HepG2 (cell line): Measurements from ENCODE around the gene POU3F1. TPM values are rescaled to one million over a fixed set of nuclear protein-coding genes. Genes with fewer than 3 reads are reported as not detected.

Experiments
- CREB1 ChIP-seq, 2 experiments: fragments of 450-650 bp in 1 of 2; IDR thresholded peaks; 2 replicates each; pipeline ENCODE4 v1.6.1; 2016 to 2017; ENCODE audit warnings: control low read depth in 1 of 2, mild to moderate bottlenecking in 1 of 2, missing compliant biosample characterization in 1 of 2, missing genetic modification characterization in 1 of 2
- HDAC1 ChIP-seq: sonication (generic); formaldehyde crosslinking; IDR thresholded peaks from 2 replicates; pipeline ENCODE4 v1.5.1; 2020; ENCODE audit warnings: mild to moderate bottlenecking, missing genetic modification reagents
- HDAC6 ChIP-seq: fragments of 200-600 bp; sonication (generic); IDR thresholded peaks from 2 replicates; pipeline ENCODE4 v1.7.0; 2017; ENCODE audit warnings: mild to moderate bottlenecking, antibody characterized with exemption, low read length, low read depth
- KAT8 ChIP-seq: IDR thresholded peaks from 2 replicates; pipeline ENCODE4 v1.6.1; 2016; ENCODE audit warnings: missing genetic modification reagents, missing compliant biosample characterization
- NFE2L2 ChIP-seq: fragments of 150-350 bp; IDR thresholded peaks from 2 replicates; pipeline ENCODE4 v1.6.1; 2014; ENCODE audit warnings: low read length
- NONO ChIP-seq, 2 experiments: fragments of 450-650 bp in 1 of 2; sonication (generic) in 1 of 2; formaldehyde crosslinking in 1 of 2; IDR thresholded peaks in 1 of 2; conservative IDR thresholded peaks in 1 of 2; 2 replicates each; pipeline versions ENCODE4 v1.6.1 to v1.8.0; 2017 to 2022; ENCODE audit warnings: mild to moderate bottlenecking in 1 of 2, missing genetic modification reagents in 1 of 2, moderate library complexity in 1 of 2
- POGZ ChIP-seq: sonication (generic); formaldehyde crosslinking; IDR thresholded peaks from 2 replicates; pipeline ENCODE4 v1.4.0; 2020; ENCODE audit warnings: mild to moderate bottlenecking, missing genetic modification reagents
- SKI ChIP-seq: fragments of 450-650 bp; IDR thresholded peaks from one replicate; pipeline ENCODE4 v1.6.1; 2018; ENCODE audit warnings: mild to moderate bottlenecking; ENCODE audit not compliant: partially characterized antibody
- SP1 ChIP-seq, 2 experiments: fragments of 450-650 bp in 1 of 2; sonication (generic) in 1 of 2; formaldehyde crosslinking in 1 of 2; IDR thresholded peaks; 2 replicates each; pipeline versions ENCODE4 v1.4.0 to v1.6.1; 2016 to 2020; ENCODE audit warnings: missing genetic modification reagents in 1 of 2
- TBX3 ChIP-seq: fragments of 450-650 bp; IDR thresholded peaks from 2 replicates; pipeline ENCODE4 v1.6.1; 2017; ENCODE audit warnings: antibody characterized with exemption, mild to moderate bottlenecking, inconsistent platforms, borderline replicate concordance
- ZBTB42 ChIP-seq: sonication (generic); formaldehyde crosslinking; IDR thresholded peaks from 2 replicates; pipeline ENCODE4 v1.5.0; 2020; ENCODE audit warnings: mild to moderate bottlenecking, missing genetic modification reagents
- ZMYM3 ChIP-seq: sonication (generic); formaldehyde crosslinking; IDR thresholded peaks from 2 replicates; pipeline ENCODE4 v1.5.1; 2020; ENCODE audit warnings: mild to moderate bottlenecking, missing genetic modification reagents
- ZNF337 ChIP-seq: sonication (generic); formaldehyde crosslinking; IDR thresholded peaks from 2 replicates; pipeline ENCODE4 v1.5.1; 2020; ENCODE audit warnings: missing genetic modification reagents, low read depth, mild to moderate bottlenecking, borderline replicate concordance
- ZNF772 ChIP-seq: sonication (generic); formaldehyde crosslinking; IDR thresholded peaks from 2 replicates; pipeline ENCODE4 v1.5.0; 2020; ENCODE audit warnings: mild to moderate bottlenecking, missing genetic modification reagents
- polyA plus RNA-seq, 8 experiments: library from polyadenylated mRNA; depleted of rRNA in 3 of 8; stranded (reverse) in 7 of 8; unstranded in 1 of 8; fragments of >200 nt; fragmentation: Illumina TruSeq in 4 of 8; extraction: Trizol in 4 of 8; gene quantifications; 2 replicates each; pipeline versions ENCODE4 v1.2.1 to v1.2.3, GENCODE V29; 2011 to 2016; ENCODE audit warnings: low read depth in 4 of 8, missing spikeins in 1 of 8, mixed read lengths in 1 of 8; ENCODE audit not compliant: insufficient read depth in 1 of 8
- total RNA-seq, 5 experiments: library from RNA; depleted of rRNA; stranded (reverse); fragments of >200 nt; fragmentation: Illumina TruSeq; extraction: Trizol; gene quantifications; 2 replicates each; pipeline ENCODE4 v1.2.3, GENCODE V29; 2016; ENCODE audit warnings: low read depth in 1 of 5
- TF ChIP-seq, protein P1 (sequence below): sonication (generic); formaldehyde crosslinking; IDR thresholded peaks from 2 replicates; pipeline ENCODE4 v1.4.0; 2020; ENCODE audit warnings: missing genetic modification reagents
- TF ChIP-seq, protein P2 (sequence below): sonication (generic); formaldehyde crosslinking; IDR thresholded peaks from 2 replicates; pipeline ENCODE4 v1.8.0; 2022; ENCODE audit warnings: mild to moderate bottlenecking, missing genetic modification reagents, moderate library complexity
- TF ChIP-seq, protein P3 (sequence below): sonication (generic); formaldehyde crosslinking; IDR thresholded peaks from 2 replicates; pipeline ENCODE4 v1.9.0; 2021; ENCODE audit warnings: missing genetic modification reagents, mild to moderate bottlenecking, borderline replicate concordance
- TF ChIP-seq, protein P4 (sequence below): sonication (generic); formaldehyde crosslinking; IDR thresholded peaks from 2 replicates; pipeline ENCODE4 v1.8.0; 2022; ENCODE audit warnings: missing genetic modification reagents, mild to moderate bottlenecking, moderate library complexity, borderline replicate concordance
- TF ChIP-seq, protein P5 (sequence below): sonication (generic); formaldehyde crosslinking; IDR thresholded peaks from 2 replicates; pipeline ENCODE4 v1.5.0; 2020; ENCODE audit warnings: mild to moderate bottlenecking, low read depth, missing genetic modification reagents, borderline replicate concordance
- TF ChIP-seq, protein P6 (sequence below): sonication (generic); formaldehyde crosslinking; IDR thresholded peaks from 2 replicates; pipeline ENCODE4 v1.8.1; 2023; ENCODE audit warnings: missing genetic modification reagents, mild to moderate bottlenecking, borderline replicate concordance

POU3F1 gene
- total and polyA plus RNA-seq, 2 of the 13 experiments (the other 11 are each of a cell fraction or from before 2014, with no cell fraction given), result not detected

DNA sequence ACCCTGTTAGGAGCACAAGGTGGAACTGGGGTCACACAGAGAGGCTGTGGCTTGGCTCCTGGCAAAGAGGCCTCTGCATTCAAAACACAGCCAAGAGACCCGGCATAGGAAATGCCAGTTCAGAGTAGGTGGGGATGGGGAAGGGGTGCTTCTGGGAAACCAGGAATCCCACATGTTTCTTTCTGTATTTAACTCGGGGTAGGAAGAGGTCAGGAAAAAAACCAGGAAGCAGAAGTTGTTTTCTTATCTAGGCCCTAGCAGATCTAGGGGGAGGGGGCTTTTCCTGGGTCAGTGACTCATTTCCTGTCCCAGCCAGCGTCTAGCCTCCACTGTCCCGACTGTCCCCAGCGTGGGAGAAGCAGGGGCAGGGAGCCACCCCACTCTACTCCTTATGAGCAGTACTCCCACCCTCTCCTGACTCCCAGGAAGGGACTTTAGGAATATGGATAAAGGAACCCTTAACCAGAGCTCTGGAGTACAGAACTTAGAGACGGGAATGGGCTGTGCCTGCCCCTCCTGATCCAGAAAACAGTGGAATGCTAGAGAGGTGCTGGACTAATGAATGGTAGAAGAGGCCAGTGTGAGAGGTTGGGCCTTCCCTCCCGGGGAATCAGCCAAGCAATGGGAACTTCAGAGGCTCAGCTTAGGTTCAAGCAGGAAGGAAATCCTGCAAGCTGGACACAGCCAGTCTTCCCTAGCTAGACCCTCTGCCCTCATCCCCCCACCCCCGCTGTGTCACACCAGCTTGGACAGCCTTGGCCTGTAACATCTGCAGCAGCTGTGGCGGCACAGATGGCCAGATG lies 47.0 kb downstream of the POU3F1 start (continued):
- TF ChIP-seq, protein P1, sequence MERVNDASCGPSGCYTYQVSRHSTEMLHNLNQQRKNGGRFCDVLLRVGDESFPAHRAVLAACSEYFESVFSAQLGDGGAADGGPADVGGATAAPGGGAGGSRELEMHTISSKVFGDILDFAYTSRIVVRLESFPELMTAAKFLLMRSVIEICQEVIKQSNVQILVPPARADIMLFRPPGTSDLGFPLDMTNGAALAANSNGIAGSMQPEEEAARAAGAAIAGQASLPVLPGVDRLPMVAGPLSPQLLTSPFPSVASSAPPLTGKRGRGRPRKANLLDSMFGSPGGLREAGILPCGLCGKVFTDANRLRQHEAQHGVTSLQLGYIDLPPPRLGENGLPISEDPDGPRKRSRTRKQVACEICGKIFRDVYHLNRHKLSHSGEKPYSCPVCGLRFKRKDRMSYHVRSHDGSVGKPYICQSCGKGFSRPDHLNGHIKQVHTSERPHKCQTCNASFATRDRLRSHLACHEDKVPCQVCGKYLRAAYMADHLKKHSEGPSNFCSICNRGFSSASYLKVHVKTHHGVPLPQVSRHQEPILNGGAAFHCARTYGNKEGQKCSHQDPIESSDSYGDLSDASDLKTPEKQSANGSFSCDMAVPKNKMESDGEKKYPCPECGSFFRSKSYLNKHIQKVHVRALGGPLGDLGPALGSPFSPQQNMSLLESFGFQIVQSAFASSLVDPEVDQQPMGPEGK (CRISPR knock-in tag), result peak; percentile 56
- TF ChIP-seq, protein P2, sequence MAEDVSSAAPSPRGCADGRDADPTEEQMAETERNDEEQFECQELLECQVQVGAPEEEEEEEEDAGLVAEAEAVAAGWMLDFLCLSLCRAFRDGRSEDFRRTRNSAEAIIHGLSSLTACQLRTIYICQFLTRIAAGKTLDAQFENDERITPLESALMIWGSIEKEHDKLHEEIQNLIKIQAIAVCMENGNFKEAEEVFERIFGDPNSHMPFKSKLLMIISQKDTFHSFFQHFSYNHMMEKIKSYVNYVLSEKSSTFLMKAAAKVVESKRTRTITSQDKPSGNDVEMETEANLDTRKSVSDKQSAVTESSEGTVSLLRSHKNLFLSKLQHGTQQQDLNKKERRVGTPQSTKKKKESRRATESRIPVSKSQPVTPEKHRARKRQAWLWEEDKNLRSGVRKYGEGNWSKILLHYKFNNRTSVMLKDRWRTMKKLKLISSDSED (CRISPR knock-in tag), result no peak
- TF ChIP-seq NONO (IDR thresholded peaks at IDR 0.05), result no peak
- TF ChIP-seq NONO (CRISPR knock-in tag; conservative IDR thresholded peaks at IDR 0.05), result no peak
- TF ChIP-seq, protein P3, sequence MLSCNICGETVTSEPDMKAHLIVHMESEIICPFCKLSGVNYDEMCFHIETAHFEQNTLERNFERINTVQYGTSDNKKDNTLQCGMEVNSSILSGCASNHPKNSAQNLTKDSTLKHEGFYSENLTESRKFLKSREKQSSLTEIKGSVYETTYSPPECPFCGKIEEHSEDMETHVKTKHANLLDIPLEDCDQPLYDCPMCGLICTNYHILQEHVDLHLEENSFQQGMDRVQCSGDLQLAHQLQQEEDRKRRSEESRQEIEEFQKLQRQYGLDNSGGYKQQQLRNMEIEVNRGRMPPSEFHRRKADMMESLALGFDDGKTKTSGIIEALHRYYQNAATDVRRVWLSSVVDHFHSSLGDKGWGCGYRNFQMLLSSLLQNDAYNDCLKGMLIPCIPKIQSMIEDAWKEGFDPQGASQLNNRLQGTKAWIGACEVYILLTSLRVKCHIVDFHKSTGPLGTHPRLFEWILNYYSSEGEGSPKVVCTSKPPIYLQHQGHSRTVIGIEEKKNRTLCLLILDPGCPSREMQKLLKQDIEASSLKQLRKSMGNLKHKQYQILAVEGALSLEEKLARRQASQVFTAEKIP, result no peak
- TF ChIP-seq KAT8 (CRISPR knock-in tag), result peak; percentile 67
- peak; percentile 95 for TF ChIP-seq ZBTB42 (CRISPR knock-in tag)
- no peak for TF ChIP-seq ZNF337 (CRISPR knock-in tag)
- no peak for TF ChIP-seq TBX3
- no peak for TF ChIP-seq ZMYM3 (CRISPR knock-in tag)
- TF ChIP-seq ZNF772, result no peak
- no peak; the same call in 1 of the 2 replicates for TF ChIP-seq HDAC1 (CRISPR knock-in tag)
- TF ChIP-seq CREB1 (IDR thresholded peaks at IDR 0.05), result no peak
- TF ChIP-seq CREB1 (CRISPR knock-in tag; IDR thresholded peaks at IDR 0.05), result peak; percentile 34; the same call in 1 of the 2 replicates
- peak; percentile 46 for TF ChIP-seq SKI
- TF ChIP-seq, protein P4, sequence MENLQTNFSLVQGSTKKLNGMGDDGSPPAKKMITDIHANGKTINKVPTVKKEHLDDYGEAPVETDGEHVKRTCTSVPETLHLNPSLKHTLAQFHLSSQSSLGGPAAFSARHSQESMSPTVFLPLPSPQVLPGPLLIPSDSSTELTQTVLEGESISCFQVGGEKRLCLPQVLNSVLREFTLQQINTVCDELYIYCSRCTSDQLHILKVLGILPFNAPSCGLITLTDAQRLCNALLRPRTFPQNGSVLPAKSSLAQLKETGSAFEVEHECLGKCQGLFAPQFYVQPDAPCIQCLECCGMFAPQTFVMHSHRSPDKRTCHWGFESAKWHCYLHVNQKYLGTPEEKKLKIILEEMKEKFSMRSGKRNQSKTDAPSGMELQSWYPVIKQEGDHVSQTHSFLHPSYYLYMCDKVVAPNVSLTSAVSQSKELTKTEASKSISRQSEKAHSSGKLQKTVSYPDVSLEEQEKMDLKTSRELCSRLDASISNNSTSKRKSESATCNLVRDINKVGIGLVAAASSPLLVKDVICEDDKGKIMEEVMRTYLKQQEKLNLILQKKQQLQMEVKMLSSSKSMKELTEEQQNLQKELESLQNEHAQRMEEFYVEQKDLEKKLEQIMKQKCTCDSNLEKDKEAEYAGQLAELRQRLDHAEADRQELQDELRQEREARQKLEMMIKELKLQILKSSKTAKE, result peak; percentile 27; the same call in 1 of the 2 replicates
- no peak for TF ChIP-seq SP1 (IDR thresholded peaks at IDR 0.05)
- TF ChIP-seq SP1 (CRISPR knock-in tag; IDR thresholded peaks at IDR 0.05), result no peak
- no peak for TF ChIP-seq NFE2L2
- TF ChIP-seq, protein P5, sequence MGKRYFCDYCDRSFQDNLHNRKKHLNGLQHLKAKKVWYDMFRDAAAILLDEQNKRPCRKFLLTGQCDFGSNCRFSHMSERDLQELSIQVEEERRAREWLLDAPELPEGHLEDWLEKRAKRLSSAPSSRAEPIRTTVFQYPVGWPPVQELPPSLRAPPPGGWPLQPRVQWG, result no peak
- TF ChIP-seq HDAC6, result no peak
- TF ChIP-seq, protein P6, sequence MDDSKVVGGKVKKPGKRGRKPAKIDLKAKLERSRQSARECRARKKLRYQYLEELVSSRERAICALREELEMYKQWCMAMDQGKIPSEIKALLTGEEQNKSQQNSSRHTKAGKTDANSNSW (CRISPR knock-in tag), result no peak
- no peak for TF ChIP-seq POGZ (CRISPR knock-in tag)
